Neural cell (in vitro differentiated cells): ENCODE data around the gene ROR2.

Experiments
- CTCF ChIP-seq: fragments of 450-650 bp; IDR thresholded peaks from 2 replicates; pipeline ENCODE4 v1.5.1; 2014; ENCODE audit warnings: antibody characterized with exemption, mild to moderate bottlenecking, moderate library complexity; ENCODE audit not compliant: poor library complexity, severe bottlenecking
- EZH2 ChIP-seq: fragments of 200-600, 300-800 bp; shearing (Covaris generic), sonication (generic); IDR thresholded peaks from 2 replicates; pipeline ENCODE4 v1.6.1; 2014; ENCODE audit warnings: antibody characterized with exemption, low read length, borderline replicate concordance, mild to moderate bottlenecking; ENCODE audit not compliant: insufficient read depth, poor library complexity, severe bottlenecking
- RAD21 ChIP-seq: fragments of 450-650 bp; conservative IDR thresholded peaks from 2 replicates; pipeline ENCODE4 v1.6.1; 2014; ENCODE audit warnings: antibody characterized with exemption, mild to moderate bottlenecking, moderate library complexity

DNA sequence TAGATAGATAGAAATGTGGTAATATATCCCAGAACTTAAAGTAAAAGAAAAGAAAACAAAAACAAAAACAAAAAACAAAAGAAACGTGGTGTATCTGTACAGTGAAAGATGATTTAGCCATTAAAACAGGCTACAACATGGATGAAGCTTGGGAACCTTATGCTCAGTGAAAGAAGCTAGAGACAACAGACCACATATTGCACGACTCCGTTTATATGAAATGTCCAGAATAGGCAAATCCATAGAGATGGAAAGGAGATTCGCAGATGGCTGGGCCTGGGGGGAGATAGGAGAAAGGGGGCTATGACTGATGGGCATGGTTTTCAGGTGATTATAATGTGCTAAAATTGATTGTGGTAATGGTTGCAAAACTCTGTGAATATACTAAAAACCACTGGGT, 86.6 kb downstream of the ROR2 start:
- no peak for TF ChIP-seq EZH2
- no peak for TF ChIP-seq CTCF
- no peak for TF ChIP-seq RAD21
